ENCODE data around the gene RPL29. TPM values are rescaled to one million over a fixed set of nuclear protein-coding genes. Genes with fewer than 3 reads are reported as not detected.
A peak's percentile ranks its signal among the peaks of the same experiment; 100 is the strongest.

Gene RPL29
- total RNA-seq, 1 donor from 2014 or later, result 872 TPM

DNA sequence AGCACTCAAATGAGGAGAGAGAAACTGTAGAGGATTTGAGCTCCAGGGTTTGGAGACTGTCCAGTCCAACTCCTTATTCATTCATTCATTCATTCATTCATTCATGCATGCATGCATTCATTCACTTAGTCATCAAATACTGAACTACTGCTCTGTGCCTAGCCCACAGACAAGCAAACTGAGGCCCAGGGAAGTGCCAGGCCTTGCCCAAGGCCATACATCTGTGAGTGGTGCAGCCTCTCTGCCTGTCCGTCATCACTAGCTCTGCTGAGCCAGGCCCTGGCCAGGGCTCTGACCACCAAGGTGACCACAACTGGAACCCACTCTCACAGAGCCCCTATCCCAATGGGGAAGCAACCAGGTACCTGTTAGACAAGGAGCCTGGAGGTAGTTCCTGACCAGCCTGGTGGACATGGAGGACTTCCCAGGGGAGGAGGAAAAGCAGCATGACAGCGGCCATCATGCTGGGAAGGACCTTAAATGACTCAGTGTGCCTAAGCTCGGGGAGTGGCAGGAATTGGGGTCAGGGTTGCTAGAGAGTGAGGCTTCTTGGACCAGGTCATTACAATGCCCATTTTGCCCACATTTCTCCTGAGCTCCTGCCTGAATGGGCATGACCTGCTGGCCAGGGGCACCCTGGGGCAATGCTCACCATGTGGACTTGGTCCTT is 27.5 kb upstream of the RPL29 start:
- H4K20me1 ChIP-seq (ENCODE audit: insufficient read depth, low read length), result no peaks in the 10 kb centered on the region
- no peak for DNase-seq (ENCODE audit: low read depth)
- no peak overlapping the region for H3K27ac ChIP-seq (ENCODE audit: low read depth, low read length)
- no peak overlapping the region for H2AFZ ChIP-seq (ENCODE audit: low read depth, low read length)
- no peak overlapping the region for H3K4me3 ChIP-seq (ENCODE audit: insufficient read depth, low read depth, low read length)
- no peak for TF ChIP-seq EZH2 (IDR thresholded peaks at IDR 0.05; ENCODE audit: insufficient read depth, low read length)
- TF ChIP-seq, protein P1, sequence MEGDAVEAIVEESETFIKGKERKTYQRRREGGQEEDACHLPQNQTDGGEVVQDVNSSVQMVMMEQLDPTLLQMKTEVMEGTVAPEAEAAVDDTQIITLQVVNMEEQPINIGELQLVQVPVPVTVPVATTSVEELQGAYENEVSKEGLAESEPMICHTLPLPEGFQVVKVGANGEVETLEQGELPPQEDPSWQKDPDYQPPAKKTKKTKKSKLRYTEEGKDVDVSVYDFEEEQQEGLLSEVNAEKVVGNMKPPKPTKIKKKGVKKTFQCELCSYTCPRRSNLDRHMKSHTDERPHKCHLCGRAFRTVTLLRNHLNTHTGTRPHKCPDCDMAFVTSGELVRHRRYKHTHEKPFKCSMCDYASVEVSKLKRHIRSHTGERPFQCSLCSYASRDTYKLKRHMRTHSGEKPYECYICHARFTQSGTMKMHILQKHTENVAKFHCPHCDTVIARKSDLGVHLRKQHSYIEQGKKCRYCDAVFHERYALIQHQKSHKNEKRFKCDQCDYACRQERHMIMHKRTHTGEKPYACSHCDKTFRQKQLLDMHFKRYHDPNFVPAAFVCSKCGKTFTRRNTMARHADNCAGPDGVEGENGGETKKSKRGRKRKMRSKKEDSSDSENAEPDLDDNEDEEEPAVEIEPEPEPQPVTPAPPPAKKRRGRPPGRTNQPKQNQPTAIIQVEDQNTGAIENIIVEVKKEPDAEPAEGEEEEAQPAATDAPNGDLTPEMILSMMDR (IDR thresholded peaks at IDR 0.05; ENCODE audit: insufficient read depth, low read depth, low read length), result no peak
- Mint-ChIP-seq H3K36me3 (ENCODE audit: low read depth, unreplicated experiment) (no peaks in the 10 kb centered on the region), H3K4me1 (ENCODE audit: low read depth, unreplicated experiment) (peaks cover 37% of the 10 kb centered on the region), H3K27me3 (ENCODE audit: low read depth, unreplicated experiment) (no peaks in the 10 kb centered on the region), H3K27ac (ENCODE audit: unreplicated experiment) (peak overlapping the region; percentile 18), H3K4me3 (ENCODE audit: unreplicated experiment) (peak overlapping the region; percentile 28), H3K9me3 (ENCODE audit: unreplicated experiment) (no peaks in the 10 kb centered on the region)
- no peaks in the 10 kb centered on the region for H3K79me2 ChIP-seq (ENCODE audit: insufficient read depth, low read length)
- FAIRE-seq, result no peak
- H3K9ac ChIP-seq (ENCODE audit: low read length), result no peak overlapping the region
- H3K4me2 ChIP-seq (ENCODE audit: low read length), result peak overlapping the region; percentile 2
- no peaks in the 10 kb centered on the region for H3K27me3 ChIP-seq (ENCODE audit: insufficient read depth, low read length)
- no peaks in the 10 kb centered on the region for H3K36me3 ChIP-seq (ENCODE audit: insufficient read depth, low read length)
- peaks cover 10% of the 10 kb centered on the region for H3K4me1 ChIP-seq (ENCODE audit: insufficient read depth, low read length)
- H3K9me3 ChIP-seq (ENCODE audit: insufficient read depth, low read depth, low read length), result no peaks in the 10 kb centered on the region

DNA sequence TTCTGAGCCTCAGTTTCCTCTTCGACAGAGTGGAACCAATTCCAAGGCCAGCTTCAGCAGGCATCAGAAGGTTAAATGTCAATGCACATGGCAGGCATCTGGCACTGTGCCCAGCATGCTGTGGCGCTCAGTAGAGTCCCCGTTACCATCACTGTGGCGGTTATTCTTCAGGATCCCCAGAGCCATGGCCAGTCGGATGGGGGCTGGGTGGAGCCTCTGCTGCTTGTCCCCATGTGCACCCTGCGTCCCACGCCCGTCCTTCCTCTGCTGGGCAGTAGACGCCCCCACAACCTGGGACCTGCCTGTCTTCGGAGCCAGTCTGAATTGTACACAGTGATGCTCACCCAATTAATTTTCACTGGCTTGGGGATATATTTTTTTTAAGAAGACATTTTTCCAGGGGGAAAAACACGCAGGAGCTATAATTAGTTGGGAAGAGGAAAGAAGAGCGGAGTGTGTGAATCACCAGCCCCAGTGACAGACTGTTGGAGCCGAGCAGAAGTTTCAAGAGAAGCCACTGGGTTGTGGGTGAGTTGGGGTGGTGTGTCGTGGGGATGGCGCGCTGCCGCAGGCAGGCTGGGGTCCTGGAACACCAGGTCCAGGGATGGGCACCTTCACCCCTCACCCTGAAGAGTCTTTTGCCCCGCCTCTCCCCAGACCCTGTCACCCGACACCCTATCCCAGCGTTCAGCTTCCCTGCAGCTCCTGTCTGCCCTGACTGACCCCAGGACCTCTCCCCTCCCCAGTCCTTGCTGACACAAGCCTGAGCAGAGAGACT is 26.8 kb upstream of the RPL29 start:
- no peaks in the 10 kb centered on the region for H3K9me3 ChIP-seq (ENCODE audit: insufficient read depth, low read depth, low read length)
- no peaks in the 10 kb centered on the region for H3K36me3 ChIP-seq (ENCODE audit: insufficient read depth, low read length)
- H4K20me1 ChIP-seq (ENCODE audit: insufficient read depth, low read length), result no peaks in the 10 kb centered on the region
- H3K4me2 ChIP-seq (ENCODE audit: low read length), result peak overlapping the region; percentile 2
- no peak overlapping the region for H2AFZ ChIP-seq (ENCODE audit: low read depth, low read length)
- Mint-ChIP-seq H3K36me3 (ENCODE audit: low read depth, unreplicated experiment) (no peaks in the 10 kb centered on the region), H3K9me3 (ENCODE audit: unreplicated experiment) (no peaks in the 10 kb centered on the region), H3K27ac (ENCODE audit: unreplicated experiment) (no peak overlapping the region), H3K27me3 (ENCODE audit: low read depth, unreplicated experiment) (no peaks in the 10 kb centered on the region), H3K4me1 (ENCODE audit: low read depth, unreplicated experiment) (peaks cover 37% of the 10 kb centered on the region), H3K4me3 (ENCODE audit: unreplicated experiment) (peak overlapping the region; percentile 28)
- no peaks in the 10 kb centered on the region for H3K79me2 ChIP-seq (ENCODE audit: insufficient read depth, low read length)
- no peak overlapping the region for H3K9ac ChIP-seq (ENCODE audit: low read length)
- no peak overlapping the region for H3K4me3 ChIP-seq (ENCODE audit: insufficient read depth, low read depth, low read length)
- H3K27me3 ChIP-seq (ENCODE audit: insufficient read depth, low read length), result no peaks in the 10 kb centered on the region
- H3K4me1 ChIP-seq (ENCODE audit: insufficient read depth, low read length), result peaks cover 10% of the 10 kb centered on the region
- TF ChIP-seq, protein P1 (IDR thresholded peaks at IDR 0.05; ENCODE audit: insufficient read depth, low read depth, low read length), result no peak
- no peak for TF ChIP-seq EZH2 (IDR thresholded peaks at IDR 0.05; ENCODE audit: insufficient read depth, low read length)
- H3K27ac ChIP-seq (ENCODE audit: low read depth, low read length), result no peak overlapping the region
- DNase-seq (ENCODE audit: low read depth) (no peak), FAIRE-seq (no peak)
